Spinal cord (tissue), 10 donors: Measurements from ENCODE around the gene CHCHD2. TPM values are rescaled to one million over a fixed set of nuclear protein-coding genes. Genes with fewer than 3 reads are reported as not detected.
"Not testable (repeated sequence)": the region's sequence is repeated elsewhere in the genome, so short reads cannot be mapped to it uniquely, and the experiment has no call there.

Experiments
- DNase-seq, 6 donors: peaks; one replicate each; pipeline versions ENCODE4 v3.0.0 to v3.0.0-alpha.2; 2013 to 2015; ENCODE audit warnings: low spot score in 6 of 6, low read depth in 4 of 6
- H3K27ac ChIP-seq: one replicate; pipeline ENCODE4 v1.5.1; 2013; ENCODE audit warnings: low read depth, low read length, control low read depth
- H3K27me3 ChIP-seq: one replicate; pipeline ENCODE4 v1.6.1; 2013; ENCODE audit warnings: low read length; ENCODE audit not compliant: control insufficient read depth, insufficient read depth
- H3K36me3 ChIP-seq: one replicate; pipeline ENCODE4 v1.6.1; 2013; ENCODE audit warnings: low read length; ENCODE audit not compliant: control insufficient read depth, insufficient read depth
- H3K4me1 ChIP-seq: one replicate; pipeline ENCODE4 v1.6.1; 2013; ENCODE audit warnings: low read length; ENCODE audit not compliant: control insufficient read depth, insufficient read depth
- H3K4me3 ChIP-seq: one replicate; pipeline ENCODE4 v1.5.1; 2013; ENCODE audit warnings: low read depth, low read length, control low read depth
- H3K9me3 ChIP-seq: one replicate; pipeline ENCODE4 v1.6.1; 2013; ENCODE audit warnings: low read length; ENCODE audit not compliant: control insufficient read depth, insufficient read depth
- WGBS: methylation state at CpG from one replicate; pipeline ENCODE4 v1.1.5; 2013; ENCODE audit warnings: missing lambda C conversion rate; ENCODE audit not compliant: insufficient coverage; 5-methylcytosine and 5-hydroxymethylcytosine counted together
- polyA plus RNA-seq, 2 donors: library from polyadenylated mRNA; unstranded; fragments of 120-200 nt; gene quantifications; one replicate each; pipeline ENCODE4 v1.2.1, GENCODE V29; 2013; ENCODE audit not compliant: insufficient read length in 2 of 2
- small RNA-seq: library from RNA; depleted of rRNA; stranded (forward); fragments of <200 nt; gene quantifications from one replicate; pipeline ENCODE3, GENCODE V24; 2014; ENCODE audit warnings: low replicate concordance
- total RNA-seq, 2 donors: library from RNA; depleted of rRNA in 1 of 2; stranded (reverse); fragments of 120-200 nt in 1 of 2; fragments of >200 nt in 1 of 2; gene quantifications; one replicate each; pipeline versions ENCODE4 v1.2.3 to v1.2.4, GENCODE V29; 2013 to 2014
- donor health status: healthy.

CHCHD2 gene
- total and polyA plus RNA-seq, 4 donors, result 182 to 466 (median 315) TPM

DNA sequence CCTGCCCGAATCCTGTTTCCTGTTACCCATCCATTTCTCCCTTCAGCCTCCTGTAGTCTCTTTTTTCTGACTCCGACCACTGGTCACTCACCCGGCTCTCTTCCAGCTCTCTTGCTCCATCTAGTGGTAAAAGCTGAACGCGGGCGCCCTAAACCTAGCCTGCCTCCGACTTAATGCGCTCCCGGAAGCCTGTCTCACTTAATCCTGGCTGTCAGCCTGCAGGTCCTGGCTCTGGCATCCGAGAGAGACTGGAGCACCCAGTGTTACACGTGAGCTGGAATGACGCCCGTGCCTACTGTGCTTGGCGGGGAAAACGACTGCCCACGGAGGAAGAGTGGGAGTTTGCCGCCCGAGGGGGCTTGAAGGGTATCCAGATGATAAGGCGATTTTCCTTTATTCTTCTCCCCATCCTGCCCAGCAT is 31.9 kb downstream of the CHCHD2 start:
- peak in 4 of 6 donors; percentile 57 to 90 (median 77) for DNase-seq
- H3K4me1 ChIP-seq, result peaks cover 24% of the 10 kb centered on the region
- H3K27me3 ChIP-seq, result no peaks in the 10 kb centered on the region
- H3K9me3 ChIP-seq, result no peaks in the 10 kb centered on the region
- H3K36me3 ChIP-seq, result peaks cover 70% of the 10 kb centered on the region
- H3K4me3 ChIP-seq, result no peak overlapping the region
- WGBS, result 8% methylated on average over 16 of the region's 19 CpGs
- no peak overlapping the region for H3K27ac ChIP-seq

DNA sequence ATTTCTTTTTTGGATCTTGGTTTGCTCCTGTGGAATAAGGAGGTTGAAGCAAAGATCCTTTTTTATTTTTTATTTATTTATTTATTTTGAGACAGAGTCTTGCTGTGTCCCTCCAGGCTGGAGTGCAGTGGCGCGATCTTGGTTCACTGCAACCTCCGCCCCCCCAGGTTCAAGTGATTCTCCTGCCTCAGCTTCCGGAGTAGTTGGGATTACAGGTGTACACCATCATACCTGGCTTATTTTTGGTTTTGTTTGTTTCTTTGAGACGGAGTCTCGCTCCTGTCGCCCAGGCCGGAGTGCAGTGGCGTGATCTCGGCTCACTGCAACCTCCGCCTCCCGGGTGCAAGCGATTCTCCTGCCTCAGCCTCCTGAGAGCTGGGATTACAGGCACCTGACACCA is 39.9 kb downstream of the CHCHD2 start:
- H3K4me3 ChIP-seq, H3K27me3 ChIP-seq, H3K4me1 ChIP-seq, DNase-seq, H3K27ac ChIP-seq, H3K9me3 ChIP-seq: not testable (repeated sequence)
- peaks cover 32% of the 10 kb centered on the region for H3K36me3 ChIP-seq
- WGBS, result 100% methylated on average over 13 of the region's 13 CpGs

DNA sequence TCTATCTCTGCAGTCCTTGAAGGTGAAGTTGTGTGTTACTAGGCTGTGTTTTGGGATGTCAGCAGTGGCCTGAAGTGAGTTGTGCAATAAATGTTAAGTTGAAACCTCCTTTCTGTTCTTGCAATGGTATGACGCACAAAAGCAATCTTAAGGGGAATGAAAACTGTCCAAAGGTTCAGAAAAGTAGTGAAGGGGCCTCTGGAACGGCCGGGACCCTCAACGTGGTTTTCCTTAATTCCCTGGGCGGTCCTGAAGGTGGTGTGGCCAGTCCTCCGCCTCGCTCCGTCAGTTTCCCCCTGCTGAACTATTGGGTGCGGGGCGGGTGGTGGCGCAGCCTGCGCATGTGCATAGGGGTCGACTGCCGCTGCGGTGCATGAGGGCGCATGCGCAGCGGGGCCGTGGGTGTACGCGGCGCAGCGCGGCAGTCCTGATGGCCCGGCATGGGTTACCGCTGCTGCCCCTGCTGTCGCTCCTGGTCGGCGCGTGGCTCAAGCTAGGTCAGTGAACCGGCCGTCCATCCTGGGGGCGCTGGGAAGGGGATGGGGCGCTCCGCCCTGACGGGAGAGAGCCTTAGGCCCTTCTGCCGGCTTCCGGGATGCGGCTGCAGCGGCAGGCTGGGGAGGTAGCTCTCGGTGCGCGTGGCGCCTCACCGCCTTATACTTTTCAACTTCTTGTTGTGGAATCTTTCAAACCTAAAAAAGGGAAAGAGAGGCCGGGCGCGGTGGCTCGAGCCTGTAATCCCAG is 42.2 kb downstream of the CHCHD2 start, which contains the start of gene SUMF2:
TSS of gene SUMF2 (plus strand) at position 405 of the 744 bp plus-strand sequence. CDS start at position 431, 26 bp downstream.
- WGBS, result under 1% methylated on average over 49 of the region's 49 CpGs

DNA sequence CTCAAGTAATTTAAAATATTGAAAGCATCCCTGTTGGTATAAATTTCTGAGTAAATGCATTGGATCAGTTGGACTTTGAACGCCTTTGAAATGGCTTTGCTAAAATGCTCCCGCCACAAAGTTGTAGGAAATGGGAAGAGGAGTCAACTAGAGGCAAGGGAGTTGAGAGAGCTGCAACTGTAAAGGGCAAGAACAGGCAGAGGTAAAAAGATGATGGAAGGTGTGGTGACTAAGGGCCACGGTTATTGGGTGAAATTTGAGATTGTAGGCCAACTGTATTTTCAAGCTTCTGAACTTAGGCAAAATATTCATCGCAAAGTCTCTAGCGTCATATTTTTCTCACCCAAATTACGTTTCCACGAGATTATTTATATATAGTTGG is 42.8 kb downstream of the CHCHD2 start:
- no peak for DNase-seq
- Histone ChIP-seq H3K27me3 (no peaks in the 10 kb centered on the region), H3K36me3 (peaks cover 22% of the 10 kb centered on the region), H3K4me1 (peaks cover 5% of the 10 kb centered on the region), H3K27ac (peak overlapping the region; percentile 90), H3K9me3 (no peaks in the 10 kb centered on the region), H3K4me3 (peak overlapping the region; percentile 86)
- 96% methylated on average over 3 of the region's 7 CpGs for WGBS

More for the DNA sequence above, 42.2 kb downstream of the CHCHD2 start, which contains the start of gene SUMF2:
- H3K36me3 ChIP-seq, result peaks cover 24% of the 10 kb centered on the region
- peak in 5 of 6 donors; percentile 79 to 98 (median 88) for DNase-seq
- peak within 1 kb of the TSS; percentile 90 for H3K27ac ChIP-seq
- peaks cover 5% of the 10 kb centered on the region for H3K4me1 ChIP-seq
- H3K27me3 ChIP-seq, result no peaks in the 10 kb centered on the region
- no peaks in the 10 kb centered on the region for H3K9me3 ChIP-seq
- peak within 1 kb of the TSS; percentile 86 for H3K4me3 ChIP-seq

DNA sequence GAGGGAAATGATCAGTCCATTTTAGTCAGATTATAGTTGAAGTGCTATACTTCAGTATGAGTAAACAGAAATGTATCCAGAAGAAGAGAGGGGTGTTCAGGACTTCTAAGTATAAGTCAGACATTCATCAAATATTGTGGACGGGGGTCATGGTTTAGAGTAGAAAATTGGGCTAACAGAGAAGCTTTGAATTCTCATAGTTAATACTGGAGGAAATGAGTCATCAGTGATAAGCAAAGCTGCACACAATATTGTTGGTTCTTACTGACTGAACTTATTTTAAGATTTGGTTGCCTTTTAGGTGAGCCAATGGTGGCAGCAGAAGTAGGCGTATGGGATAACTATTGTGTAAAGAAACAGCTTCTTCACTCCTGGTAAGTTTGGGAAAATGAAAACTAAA is 43.9 kb downstream of the CHCHD2 start:
- H3K9me3 ChIP-seq, result no peaks in the 10 kb centered on the region
- no peak overlapping the region for H3K4me3 ChIP-seq
- peaks cover 5% of the 10 kb centered on the region for H3K4me1 ChIP-seq
- H3K27ac ChIP-seq, result no peak overlapping the region
- 60% methylated on average over 1 of the region's 2 CpGs for WGBS
- no peak for DNase-seq
- peaks cover 25% of the 10 kb centered on the region for H3K36me3 ChIP-seq
- no peaks in the 10 kb centered on the region for H3K27me3 ChIP-seq

DNA sequence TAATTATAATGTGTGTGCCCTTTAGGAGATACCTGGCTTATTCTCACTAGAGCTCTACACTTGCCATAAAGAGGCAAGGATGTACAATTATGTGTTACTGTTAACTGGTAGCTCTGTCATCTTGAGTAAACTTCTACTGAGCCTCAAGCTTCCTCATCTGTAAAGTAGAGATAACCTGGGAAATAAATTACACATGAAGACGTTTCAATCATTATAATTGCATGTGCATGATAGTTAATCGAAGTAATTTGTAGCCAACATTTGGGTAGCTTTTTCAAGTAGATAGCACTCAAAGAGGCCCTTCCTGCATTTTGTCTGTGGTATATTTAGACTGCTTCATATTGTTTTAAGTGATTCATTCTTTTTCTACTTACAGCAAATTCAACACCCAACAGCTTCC is 52.3 kb downstream of the CHCHD2 start:
- Histone ChIP-seq H3K27me3 (no peaks in the 10 kb centered on the region), H3K4me3 (no peak overlapping the region), H3K36me3 (peaks cover 30% of the 10 kb centered on the region), H3K27ac (no peak overlapping the region), H3K9me3 (no peaks in the 10 kb centered on the region), H3K4me1 (peaks cover 15% of the 10 kb centered on the region)
- WGBS, result no CpG with 5 or more reads among the region's 2 CpGs
- no peak for DNase-seq

DNA sequence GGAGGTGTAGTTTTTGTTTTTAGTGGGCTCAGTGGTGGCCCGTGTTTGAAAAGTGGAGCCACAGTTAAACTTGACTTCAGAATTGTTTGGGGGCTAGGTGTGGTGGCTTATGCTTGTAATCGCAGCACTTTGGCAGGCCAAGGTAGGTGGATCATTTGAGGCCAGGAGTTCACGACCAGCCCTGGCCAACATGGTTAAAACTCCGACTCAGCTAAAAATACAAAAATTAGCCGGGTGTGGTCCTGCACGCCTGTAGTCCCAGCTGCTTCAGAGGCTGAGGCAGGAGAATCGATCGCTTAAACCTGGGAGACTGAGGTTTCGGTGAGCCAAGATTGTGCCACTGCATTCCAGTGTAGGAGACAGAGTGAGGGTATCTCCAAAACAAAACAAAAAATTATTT is 52.9 kb downstream of the CHCHD2 start:
- DNase-seq, result no peak
- peaks cover 27% of the 10 kb centered on the region for H3K36me3 ChIP-seq
- H3K27ac ChIP-seq, result no peak overlapping the region
- no peak overlapping the region for H3K4me3 ChIP-seq
- peaks cover 15% of the 10 kb centered on the region for H3K4me1 ChIP-seq
- no peaks in the 10 kb centered on the region for H3K9me3 ChIP-seq
- 75% methylated on average over 6 of the region's 9 CpGs for WGBS
- H3K27me3 ChIP-seq, result no peaks in the 10 kb centered on the region

Small RNA genes lying within 50 kb of the gene (small RNA-seq; reads per million reads assigned to genes)
- gene SNORA15 (not detected), gene SNORA22B (not detected)

Other genes with a start within 250 kb of the CHCHD2 start
- gene SEPTIN14, start 243.7 kb downstream of the CHCHD2 start, total RNA-seq, result not detected
- under 1 TPM; 0.38 to 0.47 TPM for gene SEPTIN14, start 243.7 kb downstream of the CHCHD2 start, polyA plus RNA-seq
- gene ZNF713, start 219.0 kb downstream of the CHCHD2 start, total RNA-seq, result 10 to 100 TPM; 14.9 to 24.7 TPM
- 10 to 100 TPM; 14.4 to 21.6 TPM for gene ZNF713, start 219.0 kb downstream of the CHCHD2 start, polyA plus RNA-seq
- 10 to 100 TPM; 18.5 to 20.0 TPM for gene MRPS17, start 154.6 kb downstream of the CHCHD2 start, total RNA-seq
- gene MRPS17, start 154.6 kb downstream of the CHCHD2 start, polyA plus RNA-seq, result 10 to 100 TPM; 19.1 to 20.2 TPM
- gene NIPSNAP2, start 141.9 kb downstream of the CHCHD2 start, total RNA-seq, result 10 to 100 TPM; 70.9 to 77.3 TPM
- gene NIPSNAP2, start 141.9 kb downstream of the CHCHD2 start, polyA plus RNA-seq, result 10 to 100 TPM; 85.7 to 95.7 TPM
- gene PSPH, start 55.0 kb downstream of the CHCHD2 start, total RNA-seq, result 10 to 100 TPM; 28.7 to 30.9 TPM
- 10 to 100 TPM; 42.2 to 42.4 TPM for gene PSPH, start 55.0 kb downstream of the CHCHD2 start, polyA plus RNA-seq
- gene CCT6A, start 54.7 kb downstream of the CHCHD2 start, total RNA-seq, result 100 to 1,000 TPM; 118 to 138 TPM
- gene CCT6A, start 54.7 kb downstream of the CHCHD2 start, polyA plus RNA-seq, result 100 to 1,000 TPM; 167 to 193 TPM
- 100 to 1,000 TPM; 111 to 125 TPM for gene SUMF2, start 42.2 kb downstream of the CHCHD2 start, total RNA-seq
- gene SUMF2, start 42.2 kb downstream of the CHCHD2 start, polyA plus RNA-seq, result 100 to 1,000 TPM; 101 to 138 TPM
- 1 to 10 TPM; 6.5 to 7.9 TPM for gene PHKG1, start 13.5 kb downstream of the CHCHD2 start, total RNA-seq
- gene PHKG1, start 13.5 kb downstream of the CHCHD2 start, polyA plus RNA-seq, result 10 to 100 TPM; 14.4 to 14.9 TPM
- gene NUPR2, start 9.9 kb upstream of the CHCHD2 start, total RNA-seq, result 1 to 10 TPM in 1 of 2 donors, under 1 TPM in 1; 0.50 to 1.7 TPM
- 1 to 10 TPM; 1.5 to 1.6 TPM for gene NUPR2, start 9.9 kb upstream of the CHCHD2 start, polyA plus RNA-seq